Esophagus squamous epithelium (tissue), 5 donors: ENCODE results near the gene REPIN1. TPM values are rescaled to one million over a fixed set of nuclear protein-coding genes. Genes with fewer than 3 reads are reported as not detected.

Experiments used
- DNase-seq: peaks from one replicate; lab custom pipeline; 2025; lab: John Stamatoyannopoulos, UW
- H3K27ac ChIP-seq, 4 donors: fragments of 200-600 bp; sonication (generic); one replicate each; pipeline ENCODE4 v1.5.1; 2016 to 2019; ENCODE audit warnings: mild to moderate bottlenecking in 1 of 4
- H3K27me3 ChIP-seq, 4 donors: fragments of 200-600 bp; sonication (generic); 1 replicate in 3 of 4; 2 replicates in 1 of 4; pipeline versions ENCODE4 v1.5.1 to v1.6.0; 2017 to 2021; ENCODE audit warnings: antibody characterized with exemption in 1 of 4
- H3K36me3 ChIP-seq, 3 donors: fragments of 200-600 bp; sonication (generic); one replicate each; pipeline ENCODE4 v1.5.1; 2016 to 2019
- H3K4me1 ChIP-seq, 3 donors: fragments of 200-600 bp; sonication (generic); one replicate each; pipeline ENCODE4 v1.5.1; 2017 to 2019
- H3K4me3 ChIP-seq, 4 donors: fragments of 200-600 bp; sonication (generic); 1 replicate in 3 of 4; 2 replicates in 1 of 4; pipeline ENCODE4 v1.5.1; 2016 to 2019; ENCODE audit warnings: mild to moderate bottlenecking in 2 of 4, moderate library complexity in 1 of 4
- H3K9me3 ChIP-seq, 3 donors: fragments of 200-600 bp; sonication (generic); one replicate each; pipeline ENCODE4 v1.5.1; 2016 to 2019
- CTCF ChIP-seq, 6 experiments: fragments of 450-650 bp in 4 of 6; fragments of 200-600 bp in 2 of 6; sonication (generic) in 2 of 6; IDR thresholded peaks; one replicate each; pipeline ENCODE4 v1.5.1; 2016 to 2019; ENCODE audit warnings: antibody characterized with exemption in 6 of 6, mild to moderate bottlenecking in 4 of 6, moderate library complexity in 4 of 6
- POLR2A ChIP-seq, 4 donors: fragments of 450-650 bp; IDR thresholded peaks; one replicate each; pipeline ENCODE4 v1.6.1; 2017; ENCODE audit warnings: antibody characterized with exemption in 4 of 4, mild to moderate bottlenecking in 4 of 4, moderate library complexity in 3 of 4
- WGBS, 2 donors: methylation state at CpG; one replicate each; pipeline ENCODE4 v1.1.5; 2018; 5-methylcytosine and 5-hydroxymethylcytosine counted together
- intact Hi-C: fragments of 100-400 bp; cut with DNase I; formaldehyde crosslinking; loops from one replicate; pipeline ENCODE4 v1.15.0; 2022
- total RNA-seq, 4 donors: library from RNA; depleted of rRNA; stranded (reverse); fragments of >200 nt; gene quantifications; one replicate each; pipeline ENCODE4 v1.1.0, GENCODE V29; 2016
- donor health status: DM: yes; HTN: yes; CAD: no.

The REPIN1 gene
- total RNA-seq, 4 donors from 2014 or later = 42.8 to 75.7 (median 63.2) TPM

GRCh38 chr7:150397346-150398107 is 28.9 kb downstream of the REPIN1 start:
- WGBS, 2 donors = 100% methylated on average over 1 to 12 of the region's 91 CpGs
- intact Hi-C loops = no loop called here
- H3K4me1 ChIP-seq = peaks cover 0 to 17% (median 8%) of the 10 kb centered on the region in 3 donors
- DNase-seq = no peak
- peaks cover 0 to 26% (median 8%) of the 10 kb centered on the region in 3 donors for H3K36me3 ChIP-seq
- H3K4me3 ChIP-seq = no peak overlapping the region
- H3K27me3 ChIP-seq = no peaks in the 10 kb centered on the region
- H3K27ac ChIP-seq = no peak overlapping the region
- no peaks in the 10 kb centered on the region for H3K9me3 ChIP-seq
- TF ChIP-seq POLR2A (IDR thresholded peaks at IDR 0.05) = no peak
- TF ChIP-seq CTCF (IDR thresholded peaks at IDR 0.05) = no peak

- Histone ChIP-seq H3K4me3 (no peak overlapping the region), H3K27ac (no peak overlapping the region), H3K27me3 (no peaks in the 10 kb centered on the region), H3K4me1 (peaks cover 0 to 17% (median 8%) of the 10 kb centered on the region in 3 donors), H3K9me3 (no peaks in the 10 kb centered on the region), H3K36me3 (peaks cover 0 to 26% (median 8%) of the 10 kb centered on the region in 3 donors)
- no peak for TF ChIP-seq CTCF (IDR thresholded peaks at IDR 0.05)
- no peak for TF ChIP-seq POLR2A (IDR thresholded peaks at IDR 0.05)
- intact Hi-C loops = no loop called here
- WGBS, 2 donors = 86 to 91% methylated on average over 17 to 18 of the region's 27 CpGs
- no peak for DNase-seq
Measured at GRCh38 chr7:150398108-150398964, 29.7 kb downstream of the REPIN1 start.

GRCh38 chr7:150398965-150399320 is 30.3 kb downstream of the REPIN1 start:
- Histone ChIP-seq H3K27me3 (no peaks in the 10 kb centered on the region), H3K27ac (no peak overlapping the region), H3K36me3 (peaks cover 0 to 26% (median 8%) of the 10 kb centered on the region in 3 donors), H3K4me1 (peaks cover under 1 to 24% (median 11%) of the 10 kb centered on the region in 3 donors), H3K9me3 (no peaks in the 10 kb centered on the region), H3K4me3 (no peak overlapping the region)
- TF ChIP-seq POLR2A (IDR thresholded peaks at IDR 0.05) = no peak
- no peak for TF ChIP-seq CTCF (IDR thresholded peaks at IDR 0.05)
- WGBS, 2 donors = 57 to 88% methylated on average over 1 to 2 of the region's 2 CpGs
- DNase-seq = no peak
- intact Hi-C loops = no loop called here

GRCh38 chr7:150399421-150400007 is 30.9 kb downstream of the REPIN1 start:
- no peaks in the 10 kb centered on the region for H3K27me3 ChIP-seq
- H3K4me3 ChIP-seq = no peak overlapping the region
- TF ChIP-seq CTCF (IDR thresholded peaks at IDR 0.05) = no peak
- no peak overlapping the region for H3K27ac ChIP-seq
- peaks cover 6 to 29% (median 17%) of the 10 kb centered on the region in 3 donors for H3K4me1 ChIP-seq
- intact Hi-C loops = no loop called here
- 60 to 86% methylated on average over 10 to 14 of the region's 15 CpGs for WGBS, 2 donors
- no peak for DNase-seq
- H3K36me3 ChIP-seq = peaks cover 0 to 26% (median 8%) of the 10 kb centered on the region in 3 donors
- H3K9me3 ChIP-seq = no peaks in the 10 kb centered on the region
